Measurements from ENCODE around the gene PEX7.

- TF ChIP-seq YY1 (IDR thresholded peaks at IDR 0.05; ENCODE audit: insufficient read depth, insufficient read length) (peak; percentile 90), ZNF274 (IDR thresholded peaks at IDR 0.05; ENCODE audit: low read depth, low read length) (no peak)
Measured at GRCh38 chr6:136822376-136823127, at the start of gene PEX7.

Measured in NT2/D1 (cell line).